T-helper 22 cell (primary cell): Measurements from ENCODE around the gene RFX2.

Experiments
- DNase-seq: peaks from one replicate; pipeline ENCODE4 v3.0.0-alpha.2; 2020; ENCODE audit warnings: low read depth

Gene RFX2

DNA sequence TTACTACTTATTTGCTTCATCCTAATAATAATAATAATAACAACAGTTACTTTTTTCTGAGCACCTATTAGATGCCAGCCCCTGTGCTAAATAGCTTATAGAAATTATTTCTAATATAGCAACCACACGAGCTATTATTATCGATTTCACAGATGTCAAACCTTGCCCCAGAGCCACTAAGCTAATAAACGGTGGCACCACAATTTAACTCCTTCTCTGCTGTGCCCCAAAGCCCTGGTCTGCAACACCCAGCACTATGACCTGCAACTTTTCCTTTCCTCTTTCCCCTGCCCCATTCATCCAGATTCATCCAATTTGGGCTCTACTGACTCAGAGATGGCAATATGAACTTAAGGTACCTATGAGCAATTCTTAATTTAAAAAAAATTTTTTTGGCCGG lies 6.4 kb downstream of the RFX2 start:
- DNase-seq: no peak

DNA sequence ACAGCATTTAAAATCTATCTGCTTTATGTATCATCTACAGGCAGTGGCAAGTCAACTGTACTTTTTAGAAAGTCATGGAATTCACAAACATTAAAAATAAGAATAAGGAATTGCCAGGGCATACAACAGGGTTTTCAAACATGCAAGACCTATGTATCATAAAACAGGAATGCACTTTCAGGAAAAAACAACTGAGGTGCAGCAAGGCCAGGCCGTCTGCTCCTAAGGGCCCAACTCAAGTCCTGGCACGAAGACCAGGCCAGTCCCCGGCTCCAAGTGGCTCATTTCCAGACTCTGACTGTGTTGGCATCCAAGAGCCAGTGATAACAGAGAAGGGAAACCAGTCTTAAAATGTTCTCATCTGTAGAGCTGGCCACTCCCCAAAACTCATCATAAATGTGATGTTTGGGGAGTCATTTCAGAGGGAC lies 7.1 kb downstream of the RFX2 start:
- DNase-seq: no peak

DNA sequence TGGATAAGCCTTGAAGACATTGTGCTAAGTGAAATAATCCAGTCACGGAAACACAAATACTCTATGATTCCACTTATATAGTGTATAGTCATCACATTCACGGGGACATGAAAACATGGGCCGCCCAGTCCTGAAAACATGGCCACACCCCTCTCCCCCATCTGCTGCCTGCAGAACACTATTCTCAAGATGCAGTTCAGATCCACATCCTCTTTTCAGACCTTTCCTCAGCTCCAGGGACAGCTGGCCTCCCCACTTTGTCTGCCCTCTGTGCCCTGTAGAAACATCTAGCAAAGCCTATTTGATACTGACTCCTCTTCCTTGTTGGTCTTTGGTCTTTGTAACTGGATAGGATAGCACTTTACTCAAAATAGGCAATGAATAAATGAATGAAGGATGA lies 8.3 kb downstream of the RFX2 start:
- DNase-seq: no peak

DNA sequence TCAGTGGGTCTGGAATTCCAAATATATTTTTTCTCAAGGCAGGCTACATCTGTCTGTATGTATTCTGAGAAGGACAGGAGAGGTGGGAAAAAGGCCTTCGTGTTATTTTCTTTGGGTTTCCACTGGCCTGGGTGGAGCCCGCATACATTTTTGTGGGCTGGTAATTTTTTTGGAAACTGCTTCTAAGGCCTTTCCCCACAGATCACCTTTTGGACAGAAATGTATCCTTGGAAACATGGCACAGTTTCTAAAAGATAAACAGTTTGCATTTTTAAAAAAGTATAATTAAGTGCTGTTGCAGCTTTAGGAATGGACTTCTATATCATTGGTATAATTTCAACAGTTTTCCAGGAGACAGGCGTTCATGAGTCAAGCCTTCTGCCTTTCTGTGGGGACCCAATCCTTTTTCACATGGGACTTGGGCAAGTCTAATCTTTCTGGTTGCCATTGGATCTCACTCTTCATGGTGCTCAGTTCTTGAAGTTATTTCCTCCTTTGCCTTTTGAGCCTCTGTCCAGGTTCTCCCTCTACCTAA lies 8.9 kb downstream of the RFX2 start:
- DNase-seq: no peak

DNA sequence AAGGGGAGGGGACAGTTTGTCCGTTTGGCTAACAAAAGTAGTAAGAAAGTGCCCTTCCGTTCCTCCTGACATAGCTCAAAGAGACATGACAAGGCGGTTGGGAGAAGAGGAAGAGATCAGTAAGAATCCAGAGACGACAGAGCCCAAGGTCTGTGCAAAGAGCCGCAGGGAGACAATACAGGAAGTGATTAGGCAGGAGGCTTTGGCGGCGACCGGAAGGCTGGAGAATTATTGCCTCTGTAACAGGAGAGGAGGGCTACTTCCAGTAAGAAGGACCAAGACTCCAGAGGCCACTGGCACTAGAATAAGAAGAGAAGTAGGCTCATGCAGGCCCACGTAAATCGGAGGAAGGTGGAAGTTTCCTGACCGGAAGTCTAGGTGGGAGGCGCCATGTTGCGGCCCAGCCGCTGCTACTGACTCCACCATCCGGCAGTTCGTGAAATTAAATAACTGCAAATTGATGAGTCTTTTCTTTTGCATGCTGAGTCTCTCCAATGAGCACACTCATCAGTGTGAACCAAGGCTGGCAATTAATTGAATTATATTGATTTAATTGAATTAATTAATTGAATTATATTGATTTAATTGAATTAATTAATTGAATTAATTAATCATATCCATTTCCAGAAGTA lies 9.9 kb downstream of the RFX2 start:
- DNase-seq: no peak

DNA sequence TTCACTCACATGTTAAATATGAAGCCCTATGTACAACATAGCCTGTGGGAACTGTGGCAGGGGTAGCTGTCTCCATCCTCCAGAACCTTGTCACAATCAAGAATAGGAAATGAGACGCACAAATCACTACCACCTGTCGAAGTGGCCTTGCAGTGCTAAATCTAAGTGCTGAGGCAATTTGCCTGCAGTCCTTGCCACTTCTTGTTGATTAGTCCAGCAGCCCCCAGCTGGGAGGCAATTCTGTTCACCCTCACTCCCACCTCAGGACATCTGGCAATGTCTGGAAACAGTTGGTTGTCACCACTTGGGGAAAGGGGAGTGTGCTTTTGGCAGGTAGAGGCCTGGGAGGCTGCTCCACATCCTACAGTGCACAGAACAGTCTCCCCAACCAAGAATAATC lies 10.7 kb downstream of the RFX2 start:
- DNase-seq: no peak

DNA sequence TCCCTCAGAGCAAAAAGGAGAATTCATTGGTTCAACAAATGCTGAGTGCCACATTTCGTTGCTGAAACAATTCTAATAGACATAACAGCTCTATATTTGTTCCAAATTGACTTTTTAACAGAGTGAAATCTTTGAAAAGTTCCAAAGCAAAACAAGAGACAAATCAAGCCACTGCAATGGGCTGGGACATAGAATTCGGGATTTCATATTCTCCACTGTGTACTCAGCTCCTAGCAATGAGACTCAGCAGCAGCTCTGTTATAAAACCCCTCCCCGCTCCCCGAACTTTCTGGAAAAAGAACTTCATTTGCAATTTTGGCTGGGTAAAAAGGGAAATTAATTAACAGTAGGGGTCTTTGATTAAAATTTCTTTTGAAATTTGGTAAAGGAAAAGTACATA lies 11.3 kb downstream of the RFX2 start:
- DNase-seq: no peak

DNA sequence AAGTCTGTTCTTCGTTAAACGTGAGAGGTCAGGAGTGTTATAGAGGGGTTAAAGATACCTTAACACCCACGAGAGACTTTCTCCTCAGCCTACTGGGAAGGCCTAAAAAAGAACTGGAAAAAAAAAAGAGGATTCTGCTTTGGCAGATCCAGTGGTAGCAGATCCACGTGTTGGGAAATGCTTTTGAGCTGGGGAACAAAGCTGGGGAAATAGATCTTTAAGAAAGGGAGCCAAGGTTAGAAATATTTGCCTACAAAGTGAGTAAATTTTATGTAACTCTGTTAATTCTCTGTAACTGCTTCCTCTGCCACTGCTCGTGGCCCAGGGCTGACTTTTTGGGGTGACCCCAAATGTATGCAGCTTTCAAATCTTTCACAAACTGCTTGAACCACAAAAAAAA lies 11.7 kb downstream of the RFX2 start:
- no peak for DNase-seq

DNA sequence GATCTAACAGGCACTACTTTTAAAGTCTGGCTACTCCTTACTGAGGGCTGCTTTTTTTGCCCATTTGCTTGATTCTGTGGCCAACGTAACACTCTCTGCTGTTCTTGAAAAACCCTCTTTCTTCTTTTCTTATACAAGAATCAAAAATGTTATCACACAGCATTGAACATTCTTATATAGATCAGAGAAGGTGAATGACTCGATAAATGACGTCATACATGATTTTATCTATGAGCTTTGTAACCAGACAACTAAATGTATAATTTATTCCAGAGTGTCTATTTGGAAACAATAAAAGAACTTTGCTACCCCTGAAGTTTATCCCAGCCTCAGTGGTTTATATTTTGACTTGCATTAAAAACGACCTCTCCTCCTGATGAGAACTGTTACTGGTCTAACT lies 12.4 kb downstream of the RFX2 start:
- DNase-seq: no peak

DNA sequence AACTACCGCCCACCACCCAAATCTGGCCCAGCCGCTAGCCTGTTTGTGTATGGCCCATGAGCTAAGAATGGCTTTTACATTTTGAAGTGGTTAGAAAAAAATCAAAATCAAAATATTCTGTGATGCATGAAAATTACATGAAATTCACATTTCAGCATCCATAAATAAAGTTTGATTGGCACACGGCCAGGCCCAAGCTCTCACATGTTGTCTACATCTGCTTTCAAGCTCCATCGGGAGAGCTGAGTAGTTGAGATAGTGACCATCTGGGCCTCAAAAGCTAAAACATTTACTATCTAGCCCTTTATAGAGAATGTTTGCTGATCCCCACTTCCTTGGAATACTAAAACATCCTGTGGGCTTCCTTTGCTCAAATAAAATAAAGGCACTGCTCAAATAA lies 14.5 kb downstream of the RFX2 start:
- no peak for DNase-seq

DNA sequence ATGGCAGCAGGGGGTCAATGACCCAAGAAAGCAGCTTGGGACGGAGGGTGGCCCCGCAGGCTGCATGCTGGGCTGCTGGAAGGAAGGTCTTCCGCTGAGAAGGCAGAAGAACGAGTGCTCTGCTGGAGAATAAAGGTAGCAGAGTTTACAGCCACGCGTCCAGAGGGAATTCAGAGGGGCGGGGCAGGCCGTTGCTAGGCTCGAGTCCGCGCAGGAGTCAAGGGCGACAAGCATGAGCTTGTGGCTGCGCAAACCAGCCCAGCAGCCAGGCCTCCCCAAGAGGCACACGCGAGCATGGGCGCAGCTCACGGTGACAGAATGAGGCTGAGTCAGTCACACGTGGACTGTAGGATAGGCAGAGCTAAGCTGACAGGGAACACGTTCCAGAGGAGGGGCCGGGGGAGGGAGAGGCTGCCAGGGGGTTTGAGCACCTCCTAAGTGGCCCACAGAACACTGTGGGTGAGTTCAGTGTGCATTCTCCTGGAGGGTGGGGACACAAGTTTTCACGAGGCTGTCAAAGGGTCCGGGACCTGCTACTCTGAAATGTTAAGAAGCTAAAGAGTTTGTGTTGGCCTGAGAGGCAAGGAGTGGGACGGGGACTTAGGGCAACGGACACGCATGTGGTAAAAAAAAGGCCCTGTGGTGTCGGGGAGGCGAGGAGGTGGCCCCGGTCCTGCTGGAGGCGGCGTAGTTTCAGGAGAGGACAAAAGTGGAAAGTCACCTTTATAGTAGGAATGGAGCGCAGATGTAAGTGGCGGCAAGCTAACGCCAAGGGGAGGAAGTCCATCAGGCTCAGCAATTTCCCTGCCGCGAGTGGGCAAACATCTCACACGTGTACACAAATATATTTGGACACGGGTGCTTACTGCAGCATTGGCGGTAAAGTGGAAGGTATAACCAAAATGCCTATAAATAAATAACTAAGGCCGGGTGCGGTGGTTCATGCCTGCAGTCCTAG lies 17.7 kb downstream of the RFX2 start:
- no peak for DNase-seq

DNA sequence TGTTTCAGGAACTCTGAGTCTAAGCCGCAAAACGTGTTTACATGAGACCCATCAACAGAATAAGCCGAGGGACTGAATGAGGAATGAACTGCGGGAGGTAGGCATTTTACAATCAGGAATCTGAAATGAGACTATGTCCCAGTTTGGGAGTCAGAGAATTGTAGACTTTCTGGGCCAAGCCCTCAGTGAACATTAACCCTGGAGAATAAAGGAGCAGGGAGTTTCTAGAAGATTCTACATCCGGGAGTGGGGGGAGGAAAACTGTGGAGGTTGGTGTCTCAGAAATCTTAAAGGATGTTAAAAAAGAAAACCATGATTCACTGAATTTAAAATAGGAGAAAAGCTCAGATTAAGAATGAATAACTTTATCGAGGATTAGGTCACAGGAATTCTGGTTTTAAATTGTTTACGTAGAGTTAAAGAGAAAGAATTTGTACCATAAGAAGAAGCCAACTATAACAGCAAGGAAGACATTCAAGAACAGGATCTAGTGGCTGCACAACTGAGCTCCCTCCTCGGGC lies 18.5 kb downstream of the RFX2 start:
- no peak for DNase-seq

DNA sequence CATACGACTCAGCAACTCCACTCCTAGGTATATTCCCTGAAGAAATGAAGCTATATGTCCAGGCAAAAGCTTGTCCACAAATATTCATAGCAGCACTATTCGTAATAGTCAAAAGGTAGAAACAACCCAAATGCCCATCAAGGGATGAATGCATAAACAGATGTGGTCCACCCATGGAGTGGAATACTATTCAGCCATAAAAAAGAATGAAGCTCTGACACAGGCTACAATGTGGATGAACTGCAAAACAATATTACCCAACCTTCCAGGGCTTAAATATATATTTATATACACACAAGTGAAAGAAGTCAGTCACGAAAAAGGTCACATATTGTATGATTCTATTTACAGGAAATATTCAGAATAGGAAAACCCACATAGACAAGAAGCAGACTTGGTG lies 19.7 kb downstream of the RFX2 start:
- no peak for DNase-seq

DNA sequence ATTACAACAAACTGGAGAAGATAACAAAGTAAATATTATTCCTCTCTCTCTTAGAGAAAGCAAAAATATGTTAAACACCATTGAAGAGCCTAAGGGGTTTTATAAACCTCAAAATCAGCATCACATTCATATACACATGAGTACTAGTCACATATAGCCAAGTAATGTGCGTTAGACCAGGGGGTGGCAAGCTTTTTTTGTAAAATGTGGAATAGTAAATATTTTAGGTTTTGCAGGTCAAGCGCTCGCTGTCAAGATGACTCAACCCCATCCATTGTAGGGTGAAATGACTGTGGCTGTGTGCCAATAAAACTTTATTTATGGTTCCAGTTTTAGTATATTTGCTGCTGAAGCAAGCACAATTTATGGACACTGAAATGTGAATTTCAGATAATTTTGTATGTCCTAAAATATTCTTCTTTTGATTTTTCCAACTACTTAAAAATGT lies 21.7 kb downstream of the RFX2 start:
- DNase-seq: no peak

DNA sequence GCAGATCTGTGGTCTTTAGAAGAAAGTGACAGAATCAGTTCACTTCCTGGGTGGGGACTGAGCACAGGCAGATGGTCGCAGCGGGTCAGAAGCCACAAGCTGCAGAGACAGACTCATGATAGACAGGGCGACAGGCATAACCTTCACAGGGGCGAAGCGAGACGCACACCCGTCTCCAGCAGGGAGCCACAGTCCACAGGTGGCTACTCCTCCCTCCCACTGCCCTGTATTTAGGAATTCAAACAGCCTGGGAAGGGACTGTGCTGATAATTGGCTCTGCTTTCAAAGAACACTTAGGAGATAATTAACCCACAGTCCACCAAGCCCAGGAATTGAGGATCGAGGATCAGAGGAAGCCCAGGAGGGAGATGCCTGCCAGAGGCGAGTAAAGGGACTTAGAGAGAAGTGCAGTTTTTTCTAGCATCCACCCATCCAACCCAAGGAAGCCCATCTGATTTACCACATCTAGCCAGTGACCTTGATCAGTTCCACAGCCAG lies 23.2 kb downstream of the RFX2 start:
- DNase-seq: no peak

DNA sequence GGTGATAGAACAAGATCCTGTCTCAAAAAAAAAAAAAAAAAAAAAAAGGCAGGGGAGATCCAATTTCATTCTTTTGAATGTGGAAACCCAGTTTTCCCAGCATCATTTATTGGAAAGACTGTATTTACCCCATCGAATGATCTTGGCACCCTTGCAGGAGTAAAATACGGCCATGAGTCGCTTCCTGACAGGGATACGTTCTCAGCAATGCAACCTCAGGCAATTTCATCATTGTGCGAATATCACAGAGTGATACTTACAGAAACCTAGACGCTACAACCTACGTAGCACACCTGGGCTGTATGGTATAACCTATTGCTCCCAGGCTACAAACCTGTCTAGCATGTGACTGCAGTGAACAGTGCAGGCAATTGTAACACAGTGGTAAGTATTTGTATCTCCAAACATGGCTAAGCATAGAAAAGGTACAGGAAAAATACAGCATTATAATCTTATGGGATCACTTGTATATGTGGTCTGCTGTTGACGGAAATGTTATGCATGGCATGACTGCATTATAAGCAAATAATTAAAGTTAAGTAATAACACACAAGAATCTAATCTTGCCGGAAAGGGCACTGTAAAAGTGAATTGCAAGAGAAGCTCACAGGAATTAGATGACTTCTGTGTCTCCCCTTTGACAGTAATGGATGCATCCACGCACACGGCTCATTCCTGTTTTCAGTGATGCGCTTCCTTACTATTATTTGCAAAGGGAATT lies 24.1 kb downstream of the RFX2 start:
- no peak for DNase-seq

DNA sequence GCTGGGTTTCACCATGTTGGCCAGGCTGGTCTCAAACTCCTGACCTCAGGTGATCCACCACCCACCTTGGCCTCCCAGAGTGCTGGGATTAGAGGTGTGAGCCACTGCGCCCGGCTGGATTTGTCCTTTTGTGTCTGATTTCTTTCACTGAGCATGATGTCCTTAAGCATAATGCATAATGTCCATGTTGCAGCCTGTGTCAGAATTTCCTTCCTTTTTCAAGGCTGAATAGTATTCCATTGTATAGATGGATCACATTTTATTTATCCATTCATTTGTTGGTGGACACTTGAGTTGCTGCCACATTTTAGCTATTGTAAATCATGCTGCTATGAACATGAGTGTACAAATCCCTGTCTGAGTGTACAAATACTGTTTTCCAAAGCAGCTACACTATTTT lies 25.5 kb downstream of the RFX2 start:
- DNase-seq: no peak

DNA sequence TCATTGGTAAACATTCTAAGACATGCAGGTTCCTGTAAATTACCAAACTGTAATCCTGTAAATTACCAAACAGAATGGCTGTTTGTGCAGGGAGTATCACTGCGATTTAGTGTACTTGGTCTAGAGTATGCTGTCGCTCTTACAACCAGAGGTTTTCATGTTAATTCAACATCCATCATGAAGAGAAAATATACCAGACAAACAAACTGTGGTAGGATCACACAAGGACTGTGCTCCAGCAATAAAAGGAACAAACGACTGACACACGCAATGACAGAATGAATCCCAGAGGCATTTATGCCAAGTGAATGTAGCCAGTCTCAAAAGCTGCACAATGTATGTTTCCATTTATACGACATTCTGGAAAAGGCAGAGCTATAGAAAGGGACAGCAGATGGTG lies 31.2 kb downstream of the RFX2 start:
- DNase-seq: no peak

DNA sequence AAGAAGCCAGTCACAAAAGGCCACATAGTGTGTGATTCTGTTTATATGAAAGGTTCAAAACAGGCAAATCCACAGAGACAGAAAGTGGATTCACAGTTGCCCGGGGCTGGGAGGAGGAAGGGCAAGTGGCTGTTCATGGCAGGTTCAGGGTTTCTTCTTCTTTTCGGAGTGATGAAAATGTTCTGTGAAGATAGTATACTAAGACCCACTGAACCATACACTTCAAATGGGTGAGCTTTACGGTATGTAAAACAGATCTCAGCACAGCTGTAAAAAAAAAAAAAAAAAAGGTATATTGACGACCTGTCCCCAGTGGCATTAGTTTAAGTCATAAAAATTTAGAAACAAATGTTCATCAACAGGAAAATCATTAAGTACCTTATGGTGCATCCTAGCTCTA lies 32.2 kb downstream of the RFX2 start:
- DNase-seq: no peak

DNA sequence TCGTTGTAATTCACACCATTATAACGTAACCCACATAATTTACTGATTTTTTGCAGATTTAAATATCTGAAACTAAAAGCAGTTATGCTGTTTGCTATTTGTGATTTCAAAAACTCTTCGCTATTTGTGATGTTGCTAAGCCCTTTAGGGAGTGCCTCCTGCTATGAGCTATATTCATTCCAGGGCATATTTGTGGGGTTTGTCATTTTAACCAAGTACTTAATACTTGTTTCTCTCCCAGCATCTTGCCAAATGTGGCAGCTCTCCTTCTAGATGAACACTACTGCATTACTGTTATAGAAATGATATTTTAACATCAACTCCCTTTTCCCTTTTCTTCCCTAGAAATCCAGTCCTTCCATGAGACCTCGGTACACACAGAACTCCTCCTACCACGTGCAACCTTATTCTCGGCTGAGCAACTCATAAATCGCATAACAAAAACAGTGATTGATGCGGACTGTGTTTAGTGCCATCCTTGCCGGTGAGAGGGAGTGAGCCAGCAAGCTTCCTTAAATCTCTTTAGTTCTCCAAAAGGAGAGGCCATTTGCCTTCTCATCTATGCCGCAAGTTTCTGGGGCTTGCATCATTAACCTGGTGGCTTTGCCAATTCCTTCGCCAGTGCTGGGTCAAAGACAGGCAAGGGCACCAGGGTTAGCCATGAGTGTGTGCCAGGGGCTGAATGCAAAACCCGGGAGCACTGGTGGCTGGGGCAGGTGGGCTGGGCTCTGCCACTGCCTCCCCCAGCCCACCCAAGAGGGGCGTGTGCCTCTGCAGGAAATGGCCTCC lies 33.4 kb downstream of the RFX2 start:
- no peak for DNase-seq

DNA sequence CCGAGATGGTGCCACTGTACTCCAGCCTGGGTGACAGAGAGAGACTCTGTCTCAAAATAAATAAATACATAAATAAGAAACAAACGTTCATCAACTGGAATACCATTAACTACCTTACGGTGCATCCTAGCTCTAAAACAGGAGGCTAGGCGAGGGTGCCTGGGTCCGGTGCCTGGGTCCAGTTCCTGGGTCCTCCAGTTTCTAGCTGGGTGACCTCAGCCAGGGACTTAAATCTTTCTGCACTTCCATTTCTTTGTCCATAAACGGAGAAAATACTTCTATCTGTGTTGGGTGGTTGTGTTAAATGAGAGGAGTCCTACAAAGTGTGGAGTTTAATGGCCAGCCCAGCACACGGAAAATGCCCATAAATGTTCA lies 34.0 kb downstream of the RFX2 start:
- DNase-seq: no peak
